HepG2 (cell line): ENCODE measurements around the gene ANO9. TPM values are rescaled to one million over a fixed set of nuclear protein-coding genes. Genes with fewer than 3 reads are reported as not detected.
A peak's percentile ranks its signal among the peaks of the same experiment; 100 is the strongest.

Experiments
- CEBPG ChIP-seq: IDR thresholded peaks from 2 replicates; pipeline ENCODE4 v1.6.1; 2016
- CEBPZ ChIP-seq: IDR thresholded peaks from 2 replicates; pipeline ENCODE4 v1.6.1; 2012; ENCODE audit warnings: low read length, improper control_type of control experiment
- HOXA3 ChIP-seq: sonication (generic); formaldehyde crosslinking; IDR thresholded peaks from 2 replicates; pipeline ENCODE4 v1.5.0; 2020; ENCODE audit warnings: missing genetic modification reagents
- MAZ ChIP-seq, 2 experiments: sonication (generic) in 1 of 2; formaldehyde crosslinking in 1 of 2; IDR thresholded peaks; 2 replicates each; pipeline versions ENCODE4 v1.5.0 to v1.6.1; 2012 to 2020; ENCODE audit warnings: low read depth in 2 of 2, mild to moderate bottlenecking in 2 of 2, borderline replicate concordance in 1 of 2, improper control_type of control experiment in 1 of 2, low read length in 1 of 2, missing genetic modification reagents in 1 of 2, moderate library complexity in 1 of 2
- RERE ChIP-seq: IDR thresholded peaks from 2 replicates; pipeline ENCODE4 v1.6.1; 2016; ENCODE audit warnings: low read depth, missing genetic modification reagents, missing compliant biosample characterization
- RNF219 ChIP-seq: sonication (generic); formaldehyde crosslinking; IDR thresholded peaks from 2 replicates; pipeline ENCODE4 v1.5.0; 2020; ENCODE audit warnings: mild to moderate bottlenecking, missing genetic modification reagents
- SAFB2 ChIP-seq: sonication (generic); formaldehyde crosslinking; IDR thresholded peaks from 2 replicates; pipeline ENCODE4 v1.5.1; 2020; ENCODE audit warnings: missing genetic modification reagents, low read depth, mild to moderate bottlenecking, borderline replicate concordance
- SP4 ChIP-seq: sonication (generic); formaldehyde crosslinking; IDR thresholded peaks from 2 replicates; pipeline ENCODE4 v1.8.1; 2023; ENCODE audit warnings: mild to moderate bottlenecking, missing genetic modification reagents
- ZNF672 ChIP-seq: sonication (generic); formaldehyde crosslinking; IDR thresholded peaks from 2 replicates; pipeline ENCODE4 v1.8.1; 2022; ENCODE audit warnings: missing genetic modification reagents
- ZNF687 ChIP-seq: sonication (generic); formaldehyde crosslinking; IDR thresholded peaks from 2 replicates; pipeline ENCODE4 v1.5.1; 2020; ENCODE audit warnings: mild to moderate bottlenecking, missing genetic modification reagents, moderate library complexity
- ZNF777 ChIP-seq: sonication (generic); formaldehyde crosslinking; IDR thresholded peaks from 2 replicates; pipeline ENCODE4 v1.4.0; 2020; ENCODE audit warnings: missing genetic modification reagents
- polyA plus RNA-seq, 8 experiments: library from polyadenylated mRNA; depleted of rRNA in 3 of 8; stranded (reverse) in 7 of 8; unstranded in 1 of 8; fragments of >200 nt; fragmentation: Illumina TruSeq in 4 of 8; extraction: Trizol in 4 of 8; gene quantifications; 2 replicates each; pipeline versions ENCODE4 v1.2.1 to v1.2.3, GENCODE V29; 2011 to 2016; ENCODE audit warnings: low read depth in 4 of 8, missing spikeins in 1 of 8, mixed read lengths in 1 of 8; ENCODE audit not compliant: insufficient read depth in 1 of 8
- total RNA-seq, 5 experiments: library from RNA; depleted of rRNA; stranded (reverse); fragments of >200 nt; fragmentation: Illumina TruSeq; extraction: Trizol; gene quantifications; 2 replicates each; pipeline ENCODE4 v1.2.3, GENCODE V29; 2016; ENCODE audit warnings: low read depth in 1 of 5

Gene ANO9
- total and polyA plus RNA-seq, 2 of the 13 experiments (the other 11 are each of a cell fraction or from before 2014, with no cell fraction given) = 8.9 to 14.3 TPM

- TF ChIP-seq CEBPZ (no peak), SAFB2 (CRISPR knock-in tag) (no peak), CEBPG (CRISPR knock-in tag) (no peak), RERE (no peak), ZNF777 (CRISPR knock-in tag) (peak; percentile 51), MAZ (IDR thresholded peaks at IDR 0.05; ENCODE audit: borderline replicate concordance, low read depth, low read length) (no peak), MAZ (CRISPR knock-in tag; IDR thresholded peaks at IDR 0.05; ENCODE audit: low read depth) (no peak), HOXA3 (CRISPR knock-in tag) (0 out of 2 replicates have a peak, but pooled peaks have one; percentile 49), RNF219 (CRISPR knock-in tag) (no peak), ZNF687 (CRISPR knock-in tag) (peak; percentile 69), SP4 (CRISPR knock-in tag) (no peak), ZNF672 (no peak)
Measured at GRCh38 chr11:416757-417621, 24.8 kb downstream of the ANO9 start (continued).
